GM10266 (cell line): ENCODE results near the gene GPHA2.

Source experiments
- DNase-seq: peaks from one replicate; pipeline ENCODE4 v3.0.0; 2012; ENCODE audit errors: extremely low spot score
- CTCF ChIP-seq: IDR thresholded peaks from 2 replicates; pipeline ENCODE4 v1.5.1; 2012; ENCODE audit warnings: mild to moderate bottlenecking, low read depth; ENCODE audit not compliant: control insufficient read depth, insufficient read depth; ENCODE audit errors: missing control alignments

GPHA2 gene

GRCh38 chr11:64923944-64924909 lies 11.5 kb downstream of the GPHA2 start, which contains the start of gene PPP2R5B:
TSS of gene PPP2R5B (plus strand) at chr11:64924689. CDS start at chr11:64925735, 1,046 bp downstream.
- no peak for TF ChIP-seq CTCF
- peak; percentile 97 for DNase-seq

GRCh38 chr11:64923151-64923661 lies 12.5 kb downstream of the GPHA2 start:
- TF ChIP-seq CTCF: no peak
- DNase-seq: no peak

GRCh38 chr11:64921384-64921783 lies 14.3 kb downstream of the GPHA2 start:
- TF ChIP-seq CTCF: no peak
- no peak for DNase-seq

- no peak for DNase-seq
- no peak for TF ChIP-seq CTCF
Measured at GRCh38 chr11:64920124-64920523, 15.6 kb downstream of the GPHA2 start.

- DNase-seq: no peak
- no peak for TF ChIP-seq CTCF
Measured at GRCh38 chr11:64919627-64920026, 16.1 kb downstream of the GPHA2 start.

GRCh38 chr11:64918017-64918416 lies 17.7 kb downstream of the GPHA2 start:
- TF ChIP-seq CTCF: peak; percentile 42
- no peak for DNase-seq

- no peak for TF ChIP-seq CTCF
- DNase-seq: no peak
Measured at GRCh38 chr11:64917663-64917995, 18.1 kb downstream of the GPHA2 start.
